Kidney (tissue), 14 donors: ENCODE results near the gene PHLPP2. TPM values are rescaled to one million over a fixed set of nuclear protein-coding genes. Genes with fewer than 3 reads are reported as not detected.
A peak's percentile ranks its signal among the peaks of the same experiment; 100 is the strongest.
"Not testable (repeated sequence)": the region's sequence is repeated elsewhere in the genome, so short reads cannot be mapped to it uniquely, and the experiment has no call there.

ENCODE experiments used
- DNase-seq, 5 donors: peaks; one replicate each; pipeline ENCODE4 v3.0.0-alpha.2; 2013 to 2020
- FAIRE-seq: peaks from 2 replicates; lab custom pipeline; 2012; peaks lifted over from hg19 to GRCh38; lab: Jason Lieb, UNC
- H3K27ac ChIP-seq, 2 donors: one replicate each; pipeline ENCODE4 v1.7.0; 2013; ENCODE audit warnings: low read depth in 2 of 2, low read length in 2 of 2, inconsistent platforms in 1 of 2
- H3K27me3 ChIP-seq: one replicate; pipeline ENCODE4 v1.7.1; 2013; ENCODE audit warnings: low read length, inconsistent platforms; ENCODE audit not compliant: control insufficient read depth, insufficient read depth
- H3K36me3 ChIP-seq, 3 donors: one replicate each; pipeline versions ENCODE4 v1.7.0 to v1.7.1; 2013; ENCODE audit warnings: low read length in 3 of 3, control low read depth in 1 of 3, inconsistent platforms in 1 of 3; ENCODE audit not compliant: insufficient read depth in 3 of 3, control insufficient read depth in 2 of 3
- H3K4me1 ChIP-seq, 3 donors: one replicate each; pipeline versions ENCODE4 v1.7.0 to v1.7.1; 2013; ENCODE audit warnings: low read length in 3 of 3, inconsistent platforms in 1 of 3, low read depth in 1 of 3; ENCODE audit not compliant: control insufficient read depth in 2 of 3, insufficient read depth in 2 of 3
- H3K4me3 ChIP-seq, 3 donors: one replicate each; pipeline versions ENCODE4 v1.7.0 to v1.8.1; 2013; ENCODE audit warnings: low read length in 3 of 3, control low read depth in 1 of 3, inconsistent platforms in 1 of 3
- H3K9ac ChIP-seq, 3 donors: one replicate each; pipeline versions ENCODE4 v1.7.0 to v1.7.1; 2013; ENCODE audit warnings: low read length in 3 of 3, control low read depth in 1 of 3, inconsistent platforms in 1 of 3
- H3K9me3 ChIP-seq, 3 donors: one replicate each; pipeline versions ENCODE4 v1.7.0 to v1.7.1; 2013; ENCODE audit warnings: low read length in 3 of 3, control low read depth in 1 of 3, inconsistent platforms in 1 of 3; ENCODE audit not compliant: control insufficient read depth in 2 of 3, insufficient read depth in 1 of 3
- CTCF ChIP-seq: IDR thresholded peaks from 3 replicates; pipeline ENCODE4 v1.5.1; 2012; ENCODE audit warnings: mild to moderate bottlenecking, moderate library complexity, borderline replicate concordance; ENCODE audit not compliant: insufficient read depth; ENCODE audit errors: extremely low read depth
- intact Hi-C: fragments of 100-400 bp; cut with DNase I; formaldehyde crosslinking; loops from one replicate; pipeline ENCODE4 v1.11.1; 2022
- polyA plus RNA-seq: library from polyadenylated mRNA; stranded (reverse); fragments of 350-450 nt; fragmentation: Illumina TruSeq; extraction: RNeasy Lipid Tissue Mini Kit (QIAGEN cat#74804); gene quantifications from one replicate; pipeline ENCODE4 v1.2.3, GENCODE V29; 2014; ENCODE audit warnings: low read depth, low replicate concordance; ENCODE audit not compliant: insufficient read depth
- total RNA-seq: library from RNA; stranded (reverse); fragmentation: NEBNext Ultra II Directional; extraction: Animal tissue kit (Norgen Biotek cat#: 25700); gene quantifications from one replicate; pipeline ENCODE4 v1.2.1, GENCODE V29; 2021
- donor health status: control.
- donor health status: control.
- donor health status: control.
- donor health status: control.
- donor health status: control.
- donor health status: DM: yes; HTN: yes; CAD: no.
- donor health status: Normal renal cell carcinoma (clear cell type).

The PHLPP2 gene
- total and polyA plus RNA-seq, 2 donors from 2014 or later: 2.8 to 7.1 TPM

DNA sequence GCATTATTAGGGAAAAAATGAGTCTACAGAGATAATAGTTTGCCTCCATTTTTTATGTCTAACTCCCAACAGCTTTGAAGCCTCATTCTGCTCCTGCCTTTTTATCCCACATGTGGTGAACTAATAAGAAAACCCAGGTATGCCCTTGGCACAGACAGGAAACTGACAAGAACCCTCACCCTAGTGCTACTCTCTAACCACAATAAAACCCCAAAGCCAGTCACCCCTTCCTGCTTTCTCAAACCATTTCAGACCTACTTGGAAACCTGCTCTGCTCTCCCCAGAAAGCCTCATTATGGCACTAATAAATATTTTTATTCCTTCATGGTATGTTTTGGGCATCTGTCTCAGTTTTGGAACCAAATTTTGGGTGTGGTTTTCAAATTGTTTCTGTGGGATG, 102.4 kb downstream of the PHLPP2 start:
- Histone ChIP-seq H3K4me3 (no peak overlapping the region), H3K27ac (no peak overlapping the region), H3K4me1 (no peaks in the 10 kb centered on the region), H3K27me3 (no peaks in the 10 kb centered on the region), H3K9me3 (no peaks in the 10 kb centered on the region), H3K36me3 (no peaks in the 10 kb centered on the region), H3K9ac (no peak overlapping the region)
- no peak for FAIRE-seq
- DNase-seq: no peak
- intact Hi-C loops: no loop called here
- TF ChIP-seq CTCF: no peak

DNA sequence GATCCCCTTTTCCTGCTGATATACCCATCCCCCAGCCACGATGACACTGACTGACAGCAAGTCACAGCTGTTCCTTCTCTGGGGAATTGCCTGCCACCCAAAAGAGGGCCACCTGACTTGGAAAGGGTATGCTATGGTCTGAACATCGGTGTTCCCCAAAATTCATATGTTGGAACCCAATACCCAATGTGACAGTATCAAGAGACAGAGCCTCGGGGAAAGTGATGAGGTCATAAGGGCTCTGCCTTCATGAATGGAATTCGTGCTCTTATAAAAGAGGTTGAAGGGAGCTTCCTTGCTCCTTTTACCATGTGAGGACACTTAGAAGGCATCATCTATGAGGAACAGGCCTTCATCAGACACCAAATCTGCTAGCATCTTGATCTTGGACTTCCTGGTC, 106.1 kb downstream of the PHLPP2 start:
- Histone ChIP-seq H3K4me3 (no peak overlapping the region), H3K9me3 (no peaks in the 10 kb centered on the region), H3K9ac (no peak overlapping the region), H3K27ac (no peak overlapping the region), H3K36me3 (no peaks in the 10 kb centered on the region), H3K4me1 (no peaks in the 10 kb centered on the region), H3K27me3 (no peaks in the 10 kb centered on the region)
- no peak for DNase-seq
- TF ChIP-seq CTCF: no peak
- no peak for FAIRE-seq
- intact Hi-C loops: no loop called here

GRCh38 chr16:71614956-71615355, 109.5 kb downstream of the PHLPP2 start:
- H3K9ac ChIP-seq, FAIRE-seq, H3K36me3 ChIP-seq, H3K27me3 ChIP-seq, H3K4me1 ChIP-seq, H3K27ac ChIP-seq, H3K4me3 ChIP-seq, DNase-seq, H3K9me3 ChIP-seq: not testable (repeated sequence)
- intact Hi-C loops: loop anchor here (5.0 kb wide), 1 partner anchor 203 kb away; no protein-coding TSS in a partner anchor

- intact Hi-C loops: loop anchor here (5.0 kb wide), 1 partner anchor 199 kb away; no protein-coding TSS in a partner anchor
- Histone ChIP-seq H3K9ac (peak overlapping the region in 1 of 3 donors; percentile 26), H3K9me3 (no peaks in the 10 kb centered on the region), H3K27ac (no peak overlapping the region), H3K36me3 (no peaks in the 10 kb centered on the region), H3K27me3 (no peaks in the 10 kb centered on the region), H3K4me1 (no peaks in the 10 kb centered on the region), H3K4me3 (no peak overlapping the region)
- DNase-seq (peak; percentile 82 to 89 (median 86)), FAIRE-seq (no peak)
- peak; percentile 78 for TF ChIP-seq CTCF
These were observed 113.3 kb downstream of the PHLPP2 start for GRCh38 chr16:71610936-71611871.
